GM21825 (cell line): Measurements from ENCODE around the gene TNFAIP8.

ENCODE experiments used
- ATAC-seq: cut with Tn5 transposase; IDR thresholded peaks from one replicate; pipeline ENCODE4 v1.9.1; 2021; ENCODE audit warnings: mild to moderate bottlenecking, moderate library complexity; ENCODE audit not compliant: unreplicated experiment

Gene TNFAIP8

DNA sequence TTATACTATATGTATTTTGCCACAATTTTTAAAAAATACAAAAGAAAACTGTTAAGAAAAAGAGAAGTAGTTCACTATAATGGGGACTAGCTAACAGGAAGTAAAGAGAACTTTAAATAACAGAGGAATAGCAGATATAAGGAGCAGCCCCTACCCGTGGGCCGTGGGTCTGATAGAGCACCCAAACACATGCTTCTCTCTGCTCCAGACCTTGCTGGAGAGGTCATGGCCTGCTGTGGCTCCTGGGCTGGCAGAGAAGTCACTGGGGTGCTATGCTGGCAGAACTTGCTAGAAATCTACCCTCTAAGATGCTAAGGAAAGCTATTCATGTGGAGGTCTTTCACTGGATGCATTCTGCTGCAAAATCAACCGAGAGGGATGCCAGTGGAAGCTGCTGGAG is 10.0 kb upstream of the TNFAIP8 start:
- ATAC-seq: no peak

DNA sequence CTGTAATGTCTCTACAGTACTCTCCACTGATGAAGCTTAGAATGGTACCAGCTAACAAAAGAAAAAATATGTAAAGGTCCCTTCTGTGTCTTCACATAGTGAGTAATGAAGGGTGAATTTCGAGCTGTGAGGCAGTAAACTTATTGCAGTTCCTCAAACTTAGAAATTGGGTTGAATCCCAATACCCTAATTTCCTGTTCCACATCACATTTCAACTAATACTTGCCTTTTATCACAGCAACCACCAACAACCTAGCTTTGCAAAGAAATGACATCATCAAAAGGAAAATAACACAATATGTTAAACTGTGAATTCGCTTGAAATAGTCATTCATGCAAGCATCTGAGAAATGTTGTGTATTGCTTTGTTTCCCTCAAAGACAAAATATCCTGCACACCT is 9.4 kb upstream of the TNFAIP8 start:
- no peak for ATAC-seq

DNA sequence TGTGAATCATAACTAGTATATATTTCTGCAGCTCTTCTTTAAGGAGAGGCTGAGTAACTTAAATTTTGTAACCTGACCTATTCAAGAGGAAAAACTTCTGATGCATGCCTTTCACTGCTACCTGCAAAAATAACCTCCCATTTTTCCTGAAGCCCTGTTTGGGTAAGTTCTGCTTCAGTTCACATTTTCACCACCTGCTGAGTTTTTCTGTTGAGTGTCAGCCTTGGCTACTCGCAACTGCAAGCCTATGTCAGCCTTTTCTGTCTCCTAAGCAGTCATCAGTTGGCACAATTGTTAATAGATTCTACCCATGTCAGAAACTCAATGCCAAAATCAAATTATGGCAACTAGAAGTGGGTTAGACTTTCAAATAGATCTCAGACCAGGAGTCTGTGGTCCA is 8.2 kb upstream of the TNFAIP8 start:
- ATAC-seq: no peak

DNA sequence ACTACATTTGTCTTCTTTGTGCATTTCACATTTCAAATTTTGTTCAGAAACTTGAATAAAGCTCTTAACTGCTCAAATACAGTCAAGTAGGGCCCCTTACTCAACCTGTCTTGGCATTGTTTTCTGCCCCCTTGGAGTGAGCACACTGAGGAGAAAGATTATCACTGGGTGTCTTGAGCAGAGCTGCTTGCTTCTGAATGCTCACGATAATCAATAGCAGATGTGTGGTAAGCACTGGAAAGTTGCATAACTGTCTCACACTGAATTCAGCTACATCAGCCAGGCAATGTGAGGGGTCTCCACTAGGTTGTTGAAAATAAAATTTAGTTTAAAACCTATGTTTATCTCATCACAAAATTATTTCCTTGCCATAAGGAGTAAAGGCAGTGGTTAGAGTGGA is 7.8 kb upstream of the TNFAIP8 start:
- ATAC-seq: no peak

DNA sequence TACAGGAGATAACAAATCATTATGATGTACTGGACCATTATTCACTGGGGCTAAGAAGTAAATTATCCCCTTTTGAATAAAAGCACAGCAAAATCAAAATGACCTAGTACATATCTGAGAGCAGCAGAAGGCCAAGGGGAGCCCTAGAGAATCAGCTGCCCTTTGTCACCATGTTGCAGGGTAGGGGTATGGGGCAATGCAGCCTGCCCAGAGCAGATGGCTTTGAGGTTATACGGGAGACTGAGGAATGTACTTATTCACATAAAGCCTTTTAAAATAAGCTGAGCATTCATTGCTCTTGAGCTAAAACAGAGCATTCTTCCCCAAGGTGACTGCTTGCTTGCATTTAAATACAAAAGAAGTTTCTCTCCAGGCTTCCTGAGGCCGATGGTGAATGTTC is 2.6 kb upstream of the TNFAIP8 start:
- ATAC-seq: no peak

DNA sequence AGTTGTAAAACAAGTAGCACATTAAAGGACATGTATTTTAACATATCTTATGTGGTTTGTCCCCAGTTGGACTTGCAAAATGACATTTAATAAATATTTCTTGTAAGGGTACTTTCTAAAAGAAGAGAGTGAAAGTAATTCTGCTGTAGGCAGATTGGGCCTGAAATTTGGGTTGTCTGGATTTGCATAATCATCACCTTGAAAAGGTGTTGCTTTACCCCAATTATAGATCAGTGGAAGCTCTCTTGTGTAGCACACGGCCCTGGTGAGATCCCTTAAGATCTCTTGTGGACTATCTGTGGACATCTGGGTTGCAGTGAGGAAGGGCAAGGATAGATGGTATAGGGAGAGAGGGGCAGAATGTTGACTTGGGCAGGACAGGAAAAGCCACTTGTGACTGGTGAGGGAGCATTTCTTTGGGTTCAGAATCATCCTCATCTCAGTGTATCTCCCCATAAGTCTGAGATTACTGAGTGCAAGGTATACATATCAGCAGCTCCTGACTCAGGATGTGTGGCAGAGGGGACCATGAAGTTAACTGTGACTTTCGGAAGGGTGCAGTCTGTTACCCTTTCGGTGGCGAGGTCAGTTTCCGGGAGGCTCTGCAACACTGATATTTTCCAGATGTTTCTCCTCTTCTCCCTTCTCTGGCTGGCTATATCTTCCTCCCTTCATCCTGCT is 2.0 kb upstream of the TNFAIP8 start:
- ATAC-seq: peak; percentile 62

DNA sequence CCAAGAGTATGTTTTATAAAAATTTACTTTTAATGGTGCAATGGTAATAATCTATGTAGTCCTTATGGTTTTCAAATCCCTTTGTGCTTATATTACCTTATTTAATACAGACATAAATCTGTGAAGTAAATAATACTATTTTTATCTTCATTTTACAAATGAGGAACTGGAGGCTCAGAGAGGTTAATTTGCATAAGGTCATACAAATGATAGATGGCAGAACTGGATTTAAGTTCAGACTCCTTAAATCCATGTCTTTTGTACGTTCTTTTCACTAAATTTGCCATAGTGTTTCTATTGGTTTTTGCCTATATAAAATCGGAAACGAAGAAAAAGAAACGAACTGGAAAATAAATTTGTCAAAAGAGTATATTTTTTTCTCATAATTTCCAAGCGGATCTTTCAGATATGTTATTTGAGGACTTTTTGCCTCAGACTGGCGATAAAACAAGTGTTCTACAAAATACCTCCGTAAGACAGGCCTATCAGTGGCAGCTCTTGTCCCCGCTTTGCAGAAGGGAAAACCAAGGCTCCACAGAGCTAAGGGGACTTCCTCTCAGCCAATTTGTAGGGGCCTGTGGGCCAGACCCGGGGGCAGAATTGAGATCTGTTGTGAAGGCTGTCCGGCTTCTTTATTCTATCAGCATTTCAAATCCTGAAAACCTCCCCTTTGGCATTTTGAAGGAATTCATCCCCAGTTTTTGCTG is 1.1 kb upstream of the TNFAIP8 start:
- ATAC-seq: no peak

DNA sequence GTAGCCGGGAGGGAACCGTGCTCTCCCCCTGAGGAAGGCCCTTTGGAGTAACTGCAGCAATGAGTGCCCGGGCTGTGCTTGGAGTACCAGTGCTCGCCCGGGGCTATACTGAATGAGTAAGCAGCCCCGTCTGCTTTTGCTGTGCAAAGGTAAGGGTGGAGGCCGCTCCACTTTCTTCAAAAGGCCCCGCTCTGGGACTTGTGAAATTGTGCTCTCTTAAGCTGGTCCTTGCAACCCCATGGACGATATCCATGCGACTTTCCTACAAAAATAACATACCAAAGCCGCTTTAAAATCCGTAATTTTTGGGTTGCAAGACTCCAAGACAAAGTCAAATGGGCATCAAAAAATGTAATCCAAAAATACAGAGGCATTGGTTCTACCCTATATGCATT is 578 bp upstream of the TNFAIP8 start:
- ATAC-seq: no peak

DNA sequence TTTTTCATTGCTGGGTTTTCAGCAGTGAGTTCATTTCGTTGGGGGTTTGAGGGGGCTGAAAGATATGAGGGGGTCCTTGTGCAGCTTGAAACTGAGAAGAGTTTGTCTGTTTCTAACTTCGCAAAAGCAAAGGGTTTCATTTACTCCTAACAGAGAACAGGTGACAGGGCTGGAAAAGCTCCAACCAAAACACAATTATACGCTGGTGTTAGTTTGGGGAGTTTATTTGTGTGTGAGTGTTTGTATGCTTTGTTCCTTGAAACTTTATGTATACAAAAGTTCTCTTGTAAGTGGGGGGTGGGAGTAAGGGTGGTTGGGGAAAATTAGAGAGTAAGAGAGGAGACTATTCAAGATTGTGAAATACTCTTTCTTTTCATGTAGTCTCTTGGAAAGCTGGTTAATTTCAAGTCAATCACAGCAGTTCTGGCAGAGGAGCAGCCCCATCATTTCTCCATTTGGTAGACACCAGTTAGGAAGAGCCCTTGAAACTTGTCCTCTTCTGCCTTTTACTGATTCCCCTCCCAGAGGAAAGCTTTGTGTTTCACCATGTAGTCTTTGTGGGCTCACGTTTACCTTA is 881 bp downstream of the TNFAIP8 start:
- ATAC-seq: no peak

DNA sequence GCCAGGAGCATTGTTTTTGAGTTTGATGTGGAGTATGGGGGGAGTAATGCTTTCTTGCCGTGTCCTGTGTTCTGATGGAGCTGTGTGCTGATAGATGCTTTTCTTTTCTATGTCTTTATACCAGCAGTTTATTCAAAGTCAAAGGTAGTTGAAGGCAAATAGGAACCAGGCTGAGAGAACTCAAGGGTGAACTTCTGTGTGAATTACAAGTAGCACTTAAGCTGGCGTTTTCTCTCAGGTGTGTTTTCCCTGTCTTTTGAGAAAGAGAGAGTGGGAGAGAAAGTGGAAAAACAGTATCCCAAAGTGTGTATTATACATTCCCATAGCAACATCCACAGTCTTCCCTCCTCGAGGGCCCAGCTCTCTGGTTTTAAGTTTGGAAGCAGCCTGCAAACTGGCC is 1.5 kb downstream of the TNFAIP8 start:
- no peak for ATAC-seq

DNA sequence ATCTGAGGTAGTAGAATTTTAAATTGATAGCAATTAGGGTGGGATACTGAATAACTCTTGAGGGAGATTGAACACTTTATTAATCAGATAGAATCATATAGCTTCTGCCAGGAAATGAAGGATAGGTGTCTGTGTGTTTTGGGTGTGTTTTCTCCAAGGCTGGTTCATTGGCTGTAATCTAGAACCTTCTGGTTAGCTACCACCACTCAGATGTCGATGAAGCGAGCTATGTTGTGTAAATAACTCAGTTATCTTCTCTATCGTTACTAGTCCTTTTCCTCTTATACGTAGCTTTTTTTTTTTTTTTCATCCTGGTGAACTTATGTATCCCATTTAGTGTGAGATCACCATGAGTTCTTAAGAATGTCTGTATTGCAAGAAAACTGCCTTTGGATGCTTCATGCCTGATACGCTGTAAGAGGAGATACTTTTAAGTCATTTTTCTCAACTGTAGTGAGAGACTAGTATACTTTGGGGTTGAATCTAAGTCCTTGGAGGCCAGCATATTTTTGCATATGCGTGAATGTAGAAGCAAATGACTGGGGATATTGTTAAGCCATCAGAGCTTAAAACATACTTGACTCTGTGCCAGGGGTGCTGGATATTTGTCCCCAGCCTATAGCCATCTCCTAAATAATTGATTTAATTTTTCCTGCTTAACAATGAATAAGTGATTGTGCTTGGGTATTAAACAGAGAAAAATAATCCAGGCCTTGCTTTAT is 2.1 kb downstream of the TNFAIP8 start:
- no peak for ATAC-seq

DNA sequence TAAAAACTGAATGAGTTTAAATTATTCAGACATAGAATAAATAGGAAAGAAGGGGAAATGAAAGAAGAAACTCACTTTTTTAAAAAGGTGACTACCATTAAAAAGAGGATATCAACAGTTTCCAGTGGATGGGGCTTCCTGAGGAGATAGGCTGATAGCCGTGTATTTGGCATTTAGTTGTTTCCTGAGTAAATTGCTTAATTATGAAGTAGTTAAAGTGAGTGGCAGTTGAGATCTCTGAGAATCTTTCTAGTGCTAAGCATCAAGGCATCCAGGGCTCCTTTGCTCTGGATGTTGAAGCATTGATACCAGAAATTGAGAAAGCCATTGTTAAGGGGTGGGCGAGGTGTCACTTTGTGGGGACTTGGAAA is 2.7 kb downstream of the TNFAIP8 start:
- ATAC-seq: no peak

DNA sequence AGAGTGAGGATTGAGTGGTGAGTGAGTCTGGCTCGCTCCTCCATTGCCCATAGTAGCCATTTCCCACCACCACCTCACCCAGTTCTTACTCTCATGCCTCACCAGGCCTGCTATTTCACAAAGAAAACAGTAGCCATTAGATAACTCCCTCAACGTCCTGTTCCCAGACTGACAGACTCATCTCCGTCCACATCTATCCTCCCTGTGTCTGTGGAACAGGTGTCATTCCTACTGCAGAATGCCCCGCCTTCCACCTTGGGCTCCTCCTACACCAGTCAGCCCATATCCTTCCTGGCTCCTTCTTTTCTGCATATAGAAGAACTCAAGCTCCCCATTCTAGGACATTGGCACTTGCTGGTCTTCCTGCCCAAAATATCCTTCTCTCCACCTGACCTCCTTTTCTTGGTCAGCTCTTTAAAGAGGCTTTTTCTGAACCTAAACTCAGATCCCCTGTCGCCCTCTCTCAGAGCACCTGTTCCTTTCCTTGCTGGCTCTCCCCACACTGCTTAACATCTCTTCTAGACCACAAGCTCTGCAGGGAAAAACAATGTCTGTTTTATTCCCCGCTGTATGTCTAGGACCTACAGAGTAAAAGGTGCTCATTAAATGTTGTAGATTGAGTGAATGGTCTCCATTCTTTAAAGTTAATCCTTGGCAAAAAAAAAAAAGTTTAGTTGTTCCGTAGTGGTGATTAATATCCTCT is 3.2 kb downstream of the TNFAIP8 start:
- no peak for ATAC-seq

DNA sequence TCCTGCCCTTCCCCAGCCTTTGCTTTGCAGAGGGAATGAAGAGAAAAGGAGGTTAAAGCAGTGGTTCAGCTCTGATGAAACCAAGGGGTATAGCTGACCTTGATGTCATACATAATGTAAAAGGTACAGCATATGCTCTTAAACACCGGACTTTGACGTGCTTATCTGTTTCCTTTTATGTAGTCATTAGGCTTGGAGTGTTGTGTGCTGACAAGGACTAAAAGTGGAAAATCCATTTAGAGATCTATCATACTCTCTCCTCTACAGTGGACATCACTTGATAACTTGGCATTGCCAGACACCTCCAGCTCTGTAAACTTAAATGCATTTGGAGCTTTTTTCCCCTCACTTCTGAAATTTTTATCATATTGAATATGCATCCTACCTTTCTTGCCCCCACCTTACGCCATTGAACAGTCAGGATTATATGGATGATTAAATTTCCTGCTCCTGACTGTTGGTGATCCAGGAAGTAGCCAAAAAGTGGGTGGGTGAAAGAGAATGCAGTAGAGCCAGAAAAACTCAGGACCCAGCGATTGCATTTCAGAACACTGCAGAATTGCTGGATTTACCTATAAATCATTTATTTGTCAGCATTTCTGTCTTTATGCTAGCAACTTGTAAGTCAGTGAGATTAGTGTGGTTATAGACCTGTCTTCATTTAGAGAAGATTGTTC is 4.1 kb downstream of the TNFAIP8 start:
- ATAC-seq: no peak

DNA sequence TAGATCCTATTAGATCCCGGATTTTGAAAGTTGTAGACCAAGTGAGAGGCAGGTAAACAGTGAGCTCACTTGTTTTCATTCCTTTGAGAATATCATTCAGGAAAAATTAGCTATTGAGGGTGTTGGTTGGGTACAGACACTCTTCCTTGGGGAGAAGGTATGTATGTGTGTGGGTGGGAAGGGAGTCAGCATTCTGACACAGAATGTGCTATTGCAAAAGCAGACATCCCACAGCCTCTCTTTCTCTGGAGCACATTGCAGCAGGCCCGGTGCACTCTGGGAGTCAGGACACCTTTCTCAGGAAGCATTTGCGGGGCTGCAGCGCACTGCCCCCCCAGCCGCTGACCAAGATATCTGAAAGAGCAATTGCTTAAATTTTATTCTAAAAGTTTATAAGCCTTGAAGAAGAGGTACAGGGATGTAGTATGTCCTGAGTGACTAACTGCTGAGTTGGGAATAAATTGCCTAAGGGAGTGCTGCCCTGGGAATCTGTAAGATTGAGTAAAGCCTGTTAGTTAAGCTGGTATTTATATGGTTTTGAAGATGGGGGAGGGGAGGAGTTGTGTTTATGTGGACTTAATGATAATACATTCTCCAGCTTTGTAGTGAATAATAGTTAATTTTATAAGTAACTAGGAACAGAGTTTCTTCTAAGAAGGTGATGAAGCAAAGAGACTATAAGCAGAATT is 5.2 kb downstream of the TNFAIP8 start:
- ATAC-seq: no peak

DNA sequence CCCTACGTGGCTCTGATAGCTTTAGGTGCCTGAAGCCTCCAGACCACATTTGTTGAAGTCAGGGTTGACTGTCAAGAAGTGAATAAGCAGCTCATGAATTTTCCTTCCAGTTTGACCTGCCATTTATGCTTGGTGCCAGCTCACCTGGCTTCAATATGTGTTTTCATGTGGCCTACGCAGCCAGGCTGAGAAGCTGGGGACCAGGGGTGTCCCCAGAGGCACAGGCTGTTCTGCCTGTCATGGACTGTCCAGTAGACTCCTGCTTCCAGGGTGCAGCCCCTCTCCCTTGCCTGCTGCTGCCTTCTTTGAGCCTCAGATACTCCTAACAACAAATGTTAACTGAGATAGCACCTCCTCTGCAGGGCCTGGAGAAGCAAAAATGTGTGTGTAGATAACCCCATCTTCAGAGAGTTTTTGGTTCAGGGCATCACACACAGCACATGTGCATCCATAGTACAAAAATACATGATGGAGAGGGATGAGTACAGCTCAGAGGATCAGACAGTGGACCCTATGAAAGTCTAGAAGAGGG is 5.8 kb downstream of the TNFAIP8 start:
- ATAC-seq: no peak

DNA sequence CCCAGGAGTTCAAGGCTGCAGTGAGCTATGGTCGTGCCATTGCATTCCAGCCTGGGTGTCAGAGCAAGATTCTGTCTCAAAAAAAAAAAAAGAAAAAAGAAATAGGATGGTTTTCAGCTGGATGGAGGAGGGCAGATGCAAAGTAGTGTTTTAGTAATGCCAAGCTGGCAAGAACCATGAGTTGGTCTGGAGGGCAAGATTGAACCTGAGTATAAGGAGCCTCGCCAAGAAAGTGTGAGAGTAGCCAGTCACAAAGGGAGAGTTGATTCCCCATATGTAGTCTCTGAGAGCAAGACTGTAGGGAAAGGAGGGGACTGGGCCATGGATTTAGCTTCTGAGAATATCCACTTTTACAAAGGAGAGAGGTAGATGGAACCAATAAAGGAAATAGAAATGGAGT is 6.9 kb downstream of the TNFAIP8 start:
- no peak for ATAC-seq

DNA sequence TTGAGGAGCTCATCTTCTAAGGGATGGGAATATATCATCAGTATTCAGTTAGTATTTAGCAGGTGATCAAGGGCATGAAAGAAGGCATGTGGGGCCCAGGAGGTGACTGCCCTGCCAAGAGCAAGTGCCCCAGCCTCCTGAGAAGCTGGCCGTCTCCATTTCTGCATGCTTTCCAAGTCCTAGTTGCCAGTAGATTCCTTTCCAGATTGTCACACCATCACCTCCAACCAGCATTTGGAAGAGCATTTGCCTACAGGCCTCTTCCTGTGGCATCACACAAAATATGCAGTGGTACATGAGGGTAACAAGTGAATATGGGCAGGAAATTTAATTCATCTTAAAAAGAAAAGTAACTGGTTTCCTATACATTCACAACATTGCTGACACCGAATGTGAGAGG is 7.5 kb downstream of the TNFAIP8 start:
- no peak for ATAC-seq

DNA sequence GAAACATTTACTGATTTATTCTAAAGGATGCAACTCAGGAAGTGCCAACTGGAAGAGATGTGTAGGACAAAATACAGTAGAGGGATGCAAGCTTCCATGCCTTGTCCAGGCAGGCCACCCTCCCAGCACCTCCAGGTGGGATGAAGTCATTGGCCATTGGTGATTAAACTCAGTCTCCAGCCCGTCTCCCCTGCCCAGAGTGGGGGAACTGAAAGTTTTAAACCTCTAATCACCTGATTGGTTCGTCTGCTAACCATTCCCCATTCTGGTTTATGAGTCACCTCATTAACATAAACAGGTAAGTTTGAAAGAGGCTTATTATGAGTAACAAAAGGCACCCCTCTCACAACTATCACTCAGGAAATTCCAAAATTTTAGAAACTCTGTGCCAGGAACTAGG is 8.1 kb downstream of the TNFAIP8 start:
- peak; percentile 27 for ATAC-seq
